Fibroblast of skin of right biceps (primary cell): Measurements from ENCODE around the gene CELF5.
"Not testable (repeated sequence)": the region's sequence is repeated elsewhere in the genome, so short reads cannot be mapped to it uniquely, and the experiment has no call there.

ENCODE experiments used
- DNase-seq: peaks from one replicate; pipeline ENCODE4 v3.0.0-alpha.2; 2013

CELF5 gene

DNA sequence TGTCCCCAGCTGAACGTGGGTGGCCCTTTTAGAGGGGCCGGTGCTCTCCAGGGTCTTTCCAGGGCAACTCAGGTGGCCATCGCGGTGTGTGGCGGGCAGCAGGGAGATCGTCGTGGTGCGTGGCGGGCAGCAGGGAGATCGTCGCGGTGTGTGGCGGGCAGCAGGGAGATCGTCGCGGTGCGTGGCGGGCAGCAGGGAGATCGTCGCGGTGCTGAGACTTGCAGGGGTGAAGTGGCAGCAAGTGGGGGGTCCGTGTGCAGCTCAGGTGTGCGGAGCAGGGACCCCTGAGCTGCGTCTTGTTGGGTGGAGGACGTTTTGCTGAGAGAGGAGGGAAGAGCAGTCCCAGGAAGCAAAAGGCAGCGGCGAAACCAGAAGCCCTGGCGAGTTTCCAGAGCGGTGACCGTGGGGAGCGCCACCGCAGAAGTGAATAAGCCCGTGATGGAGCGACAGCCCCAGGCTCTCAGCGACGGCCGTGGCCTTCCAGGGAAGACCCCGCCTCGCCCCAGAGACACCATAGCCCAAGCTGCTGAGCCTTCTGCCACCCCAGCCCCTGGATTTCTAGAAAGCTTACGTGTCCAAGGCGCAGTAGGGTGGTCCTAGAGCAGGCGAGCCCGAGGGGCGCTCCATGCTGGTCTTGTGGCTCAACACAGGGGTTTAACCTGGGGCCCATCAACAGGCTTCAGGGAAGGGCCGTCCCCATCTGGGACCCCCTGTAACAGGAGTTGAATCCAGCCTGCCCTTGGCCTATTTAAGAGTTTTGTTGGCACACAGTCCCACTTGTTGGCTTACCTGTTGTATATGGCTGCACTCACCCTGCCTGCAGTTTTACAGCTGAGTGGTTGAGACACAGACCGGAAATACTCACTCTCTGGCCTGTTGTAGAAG lies 33.3 kb upstream of the CELF5 start:
- DNase-seq = no peak

GRCh38 chr19:3191806-3192104 lies 32.7 kb upstream of the CELF5 start:
- DNase-seq = not testable (repeated sequence)

DNA sequence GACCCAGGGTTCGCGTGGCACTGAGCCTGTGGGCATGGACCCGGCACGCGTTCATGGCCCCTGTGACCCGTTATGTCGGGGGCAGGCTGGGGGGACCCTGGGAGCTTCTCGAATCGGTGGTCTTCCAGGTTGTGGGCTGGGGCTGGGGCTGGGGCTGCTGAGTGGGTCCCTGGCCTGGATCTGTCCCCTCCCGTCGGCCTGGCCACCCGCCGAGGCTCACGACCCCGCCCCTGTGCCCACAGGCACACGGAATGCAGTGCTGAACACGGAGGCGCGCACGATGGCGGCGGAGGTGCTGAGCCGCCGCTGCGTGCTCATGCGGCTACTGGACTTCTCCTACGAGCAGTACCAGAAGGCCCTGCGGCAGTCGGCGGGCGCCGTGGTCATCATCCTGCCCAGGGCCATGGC lies 32.2 kb upstream of the CELF5 start:
- DNase-seq = no peak

GRCh38 chr19:3192684-3193083 lies 31.8 kb upstream of the CELF5 start:
- DNase-seq = no peak

DNA sequence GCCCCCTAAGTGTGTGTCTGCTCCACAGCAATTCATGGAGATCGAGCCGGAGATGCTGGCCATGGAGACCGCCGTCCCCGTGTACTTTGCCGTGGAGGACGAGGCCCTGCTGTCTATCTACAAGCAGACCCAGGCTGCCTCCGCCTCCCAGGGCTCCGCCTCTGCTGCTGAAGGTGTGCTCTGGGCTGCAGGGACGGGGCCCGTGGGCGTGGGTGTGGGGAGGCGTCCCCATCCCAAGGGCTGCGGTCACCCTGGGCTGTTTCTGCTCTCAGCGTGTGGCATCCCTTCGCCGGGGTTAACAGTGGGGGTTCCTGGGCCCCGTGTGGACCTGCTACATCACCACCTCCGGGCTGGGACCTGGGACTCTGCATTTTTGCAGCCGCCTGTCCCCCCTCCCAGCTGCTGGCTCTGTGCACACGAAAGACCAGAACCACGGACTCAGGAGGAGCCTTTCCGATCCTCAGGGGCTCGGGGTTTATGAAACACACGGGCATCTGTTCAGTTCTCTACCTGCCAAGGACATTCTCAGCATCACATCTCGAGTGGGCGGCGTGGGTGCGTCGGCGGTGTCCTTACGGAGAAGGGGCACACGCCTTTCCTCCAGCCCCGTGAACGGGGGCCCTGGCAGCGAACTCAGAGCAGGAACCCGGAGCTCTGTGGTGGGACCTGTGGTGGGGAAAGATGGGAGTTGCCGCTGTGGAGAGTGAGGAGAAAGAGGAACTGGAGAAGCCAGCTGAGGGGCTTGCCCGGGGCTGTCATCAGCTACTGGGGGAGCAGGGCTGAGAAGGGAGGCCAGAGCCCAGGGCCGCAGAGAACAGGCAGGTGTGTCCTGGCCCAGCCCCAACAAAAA lies 31.0 kb upstream of the CELF5 start:
- DNase-seq = no peak

- DNase-seq = no peak
These were observed 30.1 kb upstream of the CELF5 start for GRCh38 chr19:3194106-3195087.

- no peak for DNase-seq
These were observed 28.2 kb upstream of the CELF5 start for GRCh38 chr19:3196064-3196932.

- no peak for DNase-seq
These were observed 27.6 kb upstream of the CELF5 start for GRCh38 chr19:3196933-3197205.

DNA sequence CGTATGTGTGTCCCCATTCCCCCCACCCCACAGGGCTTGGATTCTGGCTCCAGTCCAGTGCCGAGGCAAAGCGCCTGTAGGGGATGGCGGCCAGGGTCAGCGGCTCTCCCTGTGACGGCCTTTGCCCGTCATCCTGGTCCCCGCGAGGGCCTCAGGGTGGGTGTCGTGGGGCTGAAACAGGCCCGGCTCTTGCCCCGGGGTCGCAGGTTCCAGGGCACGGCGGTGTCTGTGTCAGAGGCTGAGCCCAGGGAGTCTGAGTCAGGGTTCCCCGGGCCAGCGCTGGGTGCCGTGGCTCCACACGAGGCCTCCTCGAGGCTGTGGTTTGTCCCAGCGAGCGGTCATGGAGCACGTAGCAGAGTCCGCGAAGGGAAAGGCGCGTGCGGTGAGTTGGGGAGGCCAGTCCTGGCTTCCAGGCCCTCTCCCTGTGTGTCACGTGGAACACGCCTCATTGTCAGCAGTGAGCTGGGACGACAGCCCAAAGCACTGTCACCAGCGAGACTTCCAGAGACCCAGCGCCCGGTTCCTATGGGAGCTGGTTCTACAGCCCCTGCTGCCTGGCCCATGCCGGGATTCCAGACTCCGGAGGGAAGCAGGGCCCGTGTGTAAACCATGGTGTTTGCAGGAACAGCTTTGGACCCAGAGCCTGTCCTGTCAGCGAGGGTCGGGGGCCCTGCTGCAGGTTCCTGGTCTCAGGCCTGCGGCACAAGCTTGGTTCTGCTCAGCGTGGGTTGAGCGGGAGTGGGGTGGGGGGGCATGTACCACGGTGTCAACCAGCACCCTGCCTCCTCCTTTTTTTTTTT lies 25.4 kb upstream of the CELF5 start:
- DNase-seq = no peak

DNA sequence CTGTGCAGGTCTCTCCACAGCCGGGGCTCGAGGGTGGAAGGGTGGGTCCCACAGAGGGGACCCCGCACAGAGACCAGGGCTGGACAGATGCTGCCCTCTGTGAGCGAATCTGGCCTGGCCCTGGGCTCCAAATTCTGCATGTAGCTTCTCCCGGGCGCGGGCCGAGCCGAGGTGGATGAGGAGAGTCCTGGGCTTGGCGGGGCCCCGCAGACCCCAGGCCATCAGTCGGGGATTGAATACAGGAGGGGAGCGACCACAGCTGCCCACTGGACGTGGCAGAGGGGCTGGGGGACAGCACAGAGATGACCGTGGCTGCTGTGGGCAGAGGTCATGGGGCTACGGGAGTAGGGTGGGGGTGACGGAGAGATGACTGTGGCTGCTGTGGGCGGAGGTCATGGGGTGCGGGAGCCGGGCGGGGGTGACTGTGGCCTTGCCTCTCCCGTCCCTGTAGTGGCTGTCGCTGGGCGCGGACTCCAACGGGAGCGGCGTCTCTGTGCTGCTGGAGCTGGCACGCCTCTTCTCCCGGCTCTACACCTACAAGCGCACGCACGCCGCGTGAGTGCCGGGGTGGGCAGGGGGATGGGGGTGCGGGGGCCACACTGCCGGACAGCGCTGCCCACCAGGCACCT lies 23.3 kb upstream of the CELF5 start:
- no peak for DNase-seq

- DNase-seq = no peak
These were observed 22.6 kb upstream of the CELF5 start for GRCh38 chr19:3201911-3202310.

GRCh38 chr19:3202346-3202745 lies 22.1 kb upstream of the CELF5 start:
- no peak for DNase-seq

DNA sequence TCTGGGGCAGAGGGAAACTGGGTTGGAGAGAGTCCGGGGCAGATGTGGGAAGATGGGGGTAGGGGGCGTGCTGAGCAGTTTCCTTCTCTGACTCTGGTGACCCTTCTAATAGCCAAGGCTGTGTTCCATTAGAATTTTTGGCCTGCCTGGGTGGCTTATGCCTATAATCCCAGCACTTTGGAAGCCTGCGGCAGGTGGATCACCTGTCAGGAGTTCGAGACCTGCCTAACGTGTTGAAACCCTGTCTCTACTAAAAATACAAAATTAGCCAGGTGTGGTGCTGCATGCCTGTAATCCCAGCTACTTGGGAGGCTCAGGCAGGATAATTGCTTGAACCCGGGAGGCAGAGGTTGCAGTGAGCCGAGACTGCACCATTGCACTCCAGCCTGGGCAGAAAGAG lies 21.6 kb upstream of the CELF5 start:
- DNase-seq = not testable (repeated sequence)

- DNase-seq = no peak
These were observed 20.4 kb upstream of the CELF5 start for GRCh38 chr19:3203805-3204645.

GRCh38 chr19:3204646-3205275 lies 19.7 kb upstream of the CELF5 start:
- no peak for DNase-seq

DNA sequence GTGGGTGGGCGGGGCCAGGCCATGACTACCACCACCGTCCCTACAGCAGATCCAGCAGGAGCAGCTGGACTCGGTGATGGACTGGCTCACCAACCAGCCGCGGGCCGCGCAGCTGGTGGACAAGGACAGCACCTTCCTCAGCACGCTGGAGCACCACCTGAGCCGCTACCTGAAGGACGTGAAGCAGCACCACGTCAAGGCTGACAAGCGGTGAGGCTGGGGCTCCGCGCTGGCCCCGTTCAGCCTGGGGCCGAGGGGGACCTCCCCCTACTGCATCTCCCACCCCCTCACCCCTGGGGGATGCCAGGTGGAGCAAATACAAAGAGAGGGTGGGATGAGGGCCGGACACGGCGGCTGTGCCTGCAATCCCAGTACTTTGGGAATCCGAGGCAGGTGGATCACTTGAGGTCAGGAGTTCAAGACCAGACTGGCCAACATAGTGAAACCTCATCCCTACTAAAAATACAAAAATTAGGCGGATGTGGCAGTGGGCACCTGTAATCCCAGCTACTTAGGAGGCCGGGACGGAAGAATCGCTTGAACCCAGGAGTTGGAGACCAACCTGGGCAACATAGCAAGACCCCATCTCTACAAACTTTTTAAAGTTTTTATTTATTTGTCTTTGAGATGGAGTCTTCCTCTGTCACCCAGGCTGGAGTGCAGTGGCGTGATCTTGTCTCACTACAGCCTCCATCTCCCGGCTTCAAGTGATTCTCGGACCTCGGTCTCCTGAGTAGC lies 18.1 kb upstream of the CELF5 start:
- no peak for DNase-seq

DNA sequence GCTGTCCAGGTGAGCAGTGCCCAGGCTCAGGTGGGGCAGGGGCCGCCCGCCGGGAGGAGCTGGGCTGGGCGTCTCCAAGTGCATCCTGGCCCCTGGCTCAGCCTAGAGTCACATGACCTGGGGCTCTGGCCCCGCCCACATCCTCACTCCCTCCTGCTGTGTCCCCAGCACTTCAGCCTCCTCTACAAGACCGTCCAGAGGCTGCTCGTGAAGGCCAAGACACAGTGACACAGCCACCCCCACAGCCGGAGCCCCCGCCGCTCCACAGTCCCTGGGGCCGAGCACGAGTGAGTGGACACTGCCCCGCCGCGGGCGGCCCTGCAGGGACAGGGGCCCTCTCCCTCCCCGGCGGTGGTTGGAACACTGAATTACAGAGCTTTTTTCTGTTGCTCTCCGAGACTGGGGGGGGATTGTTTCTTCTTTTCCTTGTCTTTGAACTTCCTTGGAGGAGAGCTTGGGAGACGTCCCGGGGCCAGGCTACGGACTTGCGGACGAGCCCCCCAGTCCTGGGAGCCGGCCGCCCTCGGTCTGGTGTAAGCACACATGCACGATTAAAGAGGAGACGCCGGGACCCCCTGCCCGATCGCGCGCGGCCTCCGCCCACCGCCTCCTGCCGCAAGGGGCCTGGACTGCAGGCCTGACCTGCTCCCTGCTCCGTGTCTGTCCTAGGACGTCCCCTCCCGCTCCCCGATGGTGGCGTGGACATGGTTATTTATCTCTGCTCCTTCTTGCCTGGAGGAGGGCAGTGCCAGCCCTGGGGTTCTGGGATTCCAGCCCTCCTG lies 16.8 kb upstream of the CELF5 start:
- DNase-seq = no peak
